HG02571 (cell line): ENCODE measurements around the gene MYO1A.
"Not testable (repeated sequence)": the region's sequence is repeated elsewhere in the genome, so short reads cannot be mapped to it uniquely, and the experiment has no call there.

Experiments
- ATAC-seq: cut with Tn5 transposase; IDR thresholded peaks from one replicate; pipeline ENCODE4 v1.9.1; 2021; ENCODE audit warnings: mild to moderate bottlenecking, moderate library complexity; ENCODE audit not compliant: unreplicated experiment

The MYO1A gene

GRCh38 chr12:56996793-56997545 is 53.0 kb downstream of the MYO1A start:
- ATAC-seq = no peak

GRCh38 chr12:56995930-56996496 is 53.9 kb downstream of the MYO1A start:
- ATAC-seq = no peak

GRCh38 chr12:56995201-56995929 is 54.6 kb downstream of the MYO1A start:
- no peak for ATAC-seq

- ATAC-seq = no peak
These were observed 55.6 kb downstream of the MYO1A start for GRCh38 chr12:56994231-56994746.

GRCh38 chr12:56993346-56993745 is 56.6 kb downstream of the MYO1A start:
- ATAC-seq = no peak

GRCh38 chr12:56991319-56992246 is 58.3 kb downstream of the MYO1A start:
- ATAC-seq = no peak

GRCh38 chr12:56990648-56991318 is 59.1 kb downstream of the MYO1A start:
- ATAC-seq = no peak

- ATAC-seq = no peak
These were observed 59.9 kb downstream of the MYO1A start for GRCh38 chr12:56989861-56990610.

- no peak for ATAC-seq
These were observed 61.7 kb downstream of the MYO1A start for GRCh38 chr12:56988207-56988739.

GRCh38 chr12:56987551-56988053 is 62.3 kb downstream of the MYO1A start:
- ATAC-seq = no peak

- ATAC-seq = no peak
These were observed 62.9 kb downstream of the MYO1A start for GRCh38 chr12:56987011-56987410.

GRCh38 chr12:56985714-56986113 is 64.2 kb downstream of the MYO1A start:
- ATAC-seq = not testable (repeated sequence)

GRCh38 chr12:56983386-56983785 is 66.5 kb downstream of the MYO1A start:
- no peak for ATAC-seq

- not testable (repeated sequence) for ATAC-seq
These were observed 67.2 kb downstream of the MYO1A start for GRCh38 chr12:56982578-56983236.

GRCh38 chr12:56980941-56981530 is 68.9 kb downstream of the MYO1A start:
- ATAC-seq = no peak

- ATAC-seq = no peak
These were observed 69.7 kb downstream of the MYO1A start for GRCh38 chr12:56980268-56980667.

GRCh38 chr12:56979628-56980027 is 70.3 kb downstream of the MYO1A start:
- no peak for ATAC-seq
